ENCODE data around the gene VAT1. TPM values are rescaled to one million over a fixed set of nuclear protein-coding genes. Genes with fewer than 3 reads are reported as not detected.

VAT1 gene
- total and polyA plus RNA-seq, 9 of the 15 experiments (the other 6 are each of a cell fraction or from before 2014, with no cell fraction given) = 29.4 to 153 (median 66.7) TPM

- TF ChIP-seq BCLAF1 (IDR thresholded peaks at IDR 0.05; ENCODE audit: borderline replicate concordance in 1 of 2, control insufficient read depth in 1 of 2, low read depth in 2 of 2, low read length in 1 of 2) (no peak), RBM34 (IDR thresholded peaks at IDR 0.05; ENCODE audit: borderline replicate concordance, insufficient read depth, low read length) (no peak), ATF7 (IDR thresholded peaks at IDR 0.05) (peak; percentile 88), GABPA (tag; conservative IDR thresholded peaks at IDR 0.05; ENCODE audit: low read depth) (peak; percentile 29; the same call in 1 of the 2 replicates), TARDBP (IDR thresholded peaks at IDR 0.05) (no peak), ATF4 (CRISPR knock-in tag; IDR thresholded peaks at IDR 0.05) (0 out of 2 replicates have a peak, but pooled peaks have one; percentile 37), ZNF561 (CRISPR knock-in tag; conservative IDR thresholded peaks at IDR 0.05) (no peak), POLR3G (IDR thresholded peaks at IDR 0.05; ENCODE audit: extremely low read depth, insufficient read length, insufficient replicate concordance) (no peak), TRIM28 (IDR thresholded peaks at IDR 0.05) (no peak), CTCF (IDR thresholded peaks at IDR 0.05 in 2 of 3, conservative IDR thresholded peaks at IDR 0.05 in 1 of 3; ENCODE audit: insufficient read depth in 2 of 3, low read depth in 1 of 3, low read length in 3 of 3) (no peak), CREM (IDR thresholded peaks at IDR 0.05; ENCODE audit: low read depth) (peak; percentile 73; the same call in 1 of the 2 replicates), NFXL1 (CRISPR knock-in tag; IDR thresholded peaks at IDR 0.05) (no peak), NR2C2 (CRISPR knock-in tag; IDR thresholded peaks at IDR 0.05) (no peak), NR2C2 (tag; IDR thresholded peaks at IDR 0.05) (peak; percentile 57; the same call in 1 of the 2 replicates), RCOR1 (IDR thresholded peaks at IDR 0.05; ENCODE audit: borderline replicate concordance in 1 of 2, low read depth in 2 of 2, low read length in 2 of 2) (0 out of 4 replicates have a peak, but pooled peaks of 1 of the 2 experiments have one; percentile 3), ZNF764 (CRISPR knock-in tag; IDR thresholded peaks at IDR 0.05; ENCODE audit: low read depth) (no peak), TFAM (CRISPR knock-in tag; conservative IDR thresholded peaks at IDR 0.05) (no peak), C11orf30 (IDR thresholded peaks at IDR 0.05; ENCODE audit: low read depth) (peak; percentile 25; the same call in 1 of the 2 replicates), PCBP1 (IDR thresholded peaks at IDR 0.05; ENCODE audit: low read depth, low read length, poor library complexity, severe bottlenecking) (no peak), EGR1 (conservative IDR thresholded peaks at IDR 0.05) (no peak), MECOM (CRISPR knock-in tag; IDR thresholded peaks at IDR 0.05) (no peak), ZBED1 (IDR thresholded peaks at IDR 0.05) (no peak), FOXA3 (CRISPR knock-in tag; conservative IDR thresholded peaks at IDR 0.05 in 1 of 2, IDR thresholded peaks at IDR 0.05 in 1 of 2) (no peak), ZFPM2 (CRISPR knock-in tag; IDR thresholded peaks at IDR 0.05) (no peak), EWSR1 (IDR thresholded peaks at IDR 0.05; ENCODE audit: borderline replicate concordance, low read depth, partially characterized antibody) (no peak)
Observed at GRCh38 chr17:42969001-42969581, 53.1 kb downstream of the VAT1 start (continued).

All from K562 (cell line).